Chondrocyte (in vitro differentiated cells): ENCODE measurements around the gene KCNAB1. TPM values are rescaled to one million over a fixed set of nuclear protein-coding genes. Genes with fewer than 3 reads are reported as not detected.

Source experiments
- DNase-seq: peaks from one replicate; pipeline ENCODE4 v3.0.0; 2021; ENCODE audit warnings: mixed read lengths, low spot score
- H3K27ac Mint-ChIP-seq: one replicate; pipeline ENCODE4 v1.8.0; 2021; ENCODE audit warnings: mild to moderate bottlenecking, moderate library complexity, mixed read lengths; ENCODE audit not compliant: unreplicated experiment
- H3K27me3 Mint-ChIP-seq: 2 replicates; pipeline ENCODE4 v1.8.0; 2021; ENCODE audit warnings: low read depth, mixed read lengths
- H3K36me3 Mint-ChIP-seq: 2 replicates; pipeline ENCODE4 v1.8.0; 2021; ENCODE audit warnings: low read depth, mixed read lengths
- H3K4me1 Mint-ChIP-seq: 2 replicates; pipeline ENCODE4 v1.8.0; 2021; ENCODE audit warnings: low read depth, mild to moderate bottlenecking, mixed read lengths
- H3K4me3 Mint-ChIP-seq: one replicate; pipeline ENCODE4 v1.8.0; 2021; ENCODE audit warnings: mild to moderate bottlenecking, moderate library complexity, mixed read lengths; ENCODE audit not compliant: unreplicated experiment
- H3K9me3 Mint-ChIP-seq: 2 replicates; pipeline ENCODE4 v1.8.0; 2021; ENCODE audit warnings: low read depth, mixed read lengths
- CTCF ChIP-seq: fragments of 200-600 bp; sonication (generic); IDR thresholded peaks from 2 replicates; pipeline ENCODE4 v1.5.0; 2021; ENCODE audit warnings: antibody characterized with exemption, mild to moderate bottlenecking, moderate library complexity
- total RNA-seq: library from RNA; stranded (reverse); gene quantifications from 3 replicates; pipeline ENCODE4 v1.2.1, GENCODE V29; 2021

KCNAB1 gene
- total RNA-seq, 1 donor from 2014 or later: 3.4 TPM

GRCh38 chr3:156140001-156140595 lies 19.7 kb downstream of the KCNAB1 start:
- peaks cover 51% of the 10 kb centered on the region for H3K4me1 Mint-ChIP-seq
- H3K4me3 Mint-ChIP-seq: no peak overlapping the region
- no peak for DNase-seq
- TF ChIP-seq CTCF: no peak
- H3K9me3 Mint-ChIP-seq: no peaks in the 10 kb centered on the region
- no peaks in the 10 kb centered on the region for H3K27me3 Mint-ChIP-seq
- no peaks in the 10 kb centered on the region for H3K36me3 Mint-ChIP-seq
- H3K27ac Mint-ChIP-seq: peak overlapping the region; percentile 5

- H3K4me1 Mint-ChIP-seq: peaks cover 62% of the 10 kb centered on the region
- H3K9me3 Mint-ChIP-seq: no peaks in the 10 kb centered on the region
- H3K27ac Mint-ChIP-seq: peak overlapping the region; percentile 83
- DNase-seq: no peak
- no peaks in the 10 kb centered on the region for H3K36me3 Mint-ChIP-seq
- no peaks in the 10 kb centered on the region for H3K27me3 Mint-ChIP-seq
- H3K4me3 Mint-ChIP-seq: peak overlapping the region; percentile 52
- no peak for TF ChIP-seq CTCF
Measured at GRCh38 chr3:156142702-156143101, 22.3 kb downstream of the KCNAB1 start.

- no peak for TF ChIP-seq CTCF
- Mint-ChIP-seq H3K27ac (peak overlapping the region; percentile 83), H3K36me3 (no peaks in the 10 kb centered on the region), H3K27me3 (no peaks in the 10 kb centered on the region), H3K4me1 (peaks cover 66% of the 10 kb centered on the region), H3K9me3 (no peaks in the 10 kb centered on the region), H3K4me3 (peak overlapping the region; percentile 26)
- DNase-seq: no peak
Measured at GRCh38 chr3:156143136-156143535, 22.8 kb downstream of the KCNAB1 start.

- H3K27me3 Mint-ChIP-seq: no peaks in the 10 kb centered on the region
- no peak for TF ChIP-seq CTCF
- peak overlapping the region; percentile 33 for H3K27ac Mint-ChIP-seq
- peaks cover 76% of the 10 kb centered on the region for H3K4me1 Mint-ChIP-seq
- H3K36me3 Mint-ChIP-seq: no peaks in the 10 kb centered on the region
- no peaks in the 10 kb centered on the region for H3K9me3 Mint-ChIP-seq
- no peak for DNase-seq
- H3K4me3 Mint-ChIP-seq: peak overlapping the region; percentile 19
Measured at GRCh38 chr3:156144060-156144459, 23.7 kb downstream of the KCNAB1 start.

GRCh38 chr3:156145866-156146265 lies 25.5 kb downstream of the KCNAB1 start:
- Mint-ChIP-seq H3K36me3 (no peaks in the 10 kb centered on the region), H3K27ac (peak overlapping the region; percentile 20), H3K9me3 (no peaks in the 10 kb centered on the region), H3K4me3 (no peak overlapping the region), H3K4me1 (peaks cover 89% of the 10 kb centered on the region), H3K27me3 (no peaks in the 10 kb centered on the region)
- no peak for DNase-seq
- no peak for TF ChIP-seq CTCF
